ENCODE data around the gene NLRC3. TPM values are rescaled to one million over a fixed set of nuclear protein-coding genes. Genes with fewer than 3 reads are reported as not detected.

The NLRC3 gene
- polyA plus RNA-seq, 1 experiment, result not detected

DNA sequence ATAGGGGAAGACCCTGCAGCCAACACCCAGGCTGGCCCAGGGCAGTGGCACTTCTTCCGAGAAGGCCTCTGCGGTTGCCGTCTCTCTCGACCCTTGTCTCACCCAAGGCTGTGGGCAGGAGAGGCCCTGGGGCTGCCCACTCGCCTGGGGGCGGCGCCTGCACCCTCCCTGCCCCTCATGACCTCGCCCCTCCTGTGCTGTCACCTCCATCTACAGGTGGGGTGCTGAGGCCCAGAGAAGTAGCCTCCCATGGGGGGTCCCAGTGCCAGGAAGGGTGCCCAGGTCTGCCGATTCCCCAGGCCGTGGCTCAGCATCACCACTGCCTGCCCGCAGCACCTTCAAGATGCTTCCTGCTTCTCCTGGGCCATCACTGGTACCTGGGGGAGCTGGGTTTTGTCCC is 992 bp downstream of the NLRC3 start:
- ChIA-PET POLR2A (no interaction called here), CTCF (no interaction called here)
- H3K27ac ChIP-seq (ENCODE audit: low read depth, low read length), result no peak overlapping the region
- peaks cover 2% of the 10 kb centered on the region for H3K9me3 ChIP-seq (ENCODE audit: control insufficient read depth, insufficient read depth, low read length)
- TF ChIP-seq, protein P1, sequence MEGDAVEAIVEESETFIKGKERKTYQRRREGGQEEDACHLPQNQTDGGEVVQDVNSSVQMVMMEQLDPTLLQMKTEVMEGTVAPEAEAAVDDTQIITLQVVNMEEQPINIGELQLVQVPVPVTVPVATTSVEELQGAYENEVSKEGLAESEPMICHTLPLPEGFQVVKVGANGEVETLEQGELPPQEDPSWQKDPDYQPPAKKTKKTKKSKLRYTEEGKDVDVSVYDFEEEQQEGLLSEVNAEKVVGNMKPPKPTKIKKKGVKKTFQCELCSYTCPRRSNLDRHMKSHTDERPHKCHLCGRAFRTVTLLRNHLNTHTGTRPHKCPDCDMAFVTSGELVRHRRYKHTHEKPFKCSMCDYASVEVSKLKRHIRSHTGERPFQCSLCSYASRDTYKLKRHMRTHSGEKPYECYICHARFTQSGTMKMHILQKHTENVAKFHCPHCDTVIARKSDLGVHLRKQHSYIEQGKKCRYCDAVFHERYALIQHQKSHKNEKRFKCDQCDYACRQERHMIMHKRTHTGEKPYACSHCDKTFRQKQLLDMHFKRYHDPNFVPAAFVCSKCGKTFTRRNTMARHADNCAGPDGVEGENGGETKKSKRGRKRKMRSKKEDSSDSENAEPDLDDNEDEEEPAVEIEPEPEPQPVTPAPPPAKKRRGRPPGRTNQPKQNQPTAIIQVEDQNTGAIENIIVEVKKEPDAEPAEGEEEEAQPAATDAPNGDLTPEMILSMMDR (IDR thresholded peaks at IDR 0.05; ENCODE audit: low read depth, low read length), result no peak
- DNase-seq (ENCODE audit: low read depth, low spot score), result no peak
- no peaks in the 10 kb centered on the region for H3K27me3 ChIP-seq (ENCODE audit: control insufficient read depth, insufficient read depth, low read length)
- H3K4me3 ChIP-seq (ENCODE audit: low read depth, low read length), result no peak overlapping the region

- TF ChIP-seq, protein P1 (IDR thresholded peaks at IDR 0.05; ENCODE audit: low read depth, low read length), result no peak
- DNase-seq (ENCODE audit: low read depth, low spot score), result no peak
- H3K27ac ChIP-seq (ENCODE audit: low read depth, low read length), result no peak overlapping the region
- POLR2A ChIA-PET, result no interaction called here
- H3K4me3 ChIP-seq (ENCODE audit: low read depth, low read length), result no peak overlapping the region
- CTCF ChIA-PET, result no interaction called here
- H3K9me3 ChIP-seq (ENCODE audit: control insufficient read depth, insufficient read depth, low read length), result peaks cover 5% of the 10 kb centered on the region
- no peaks in the 10 kb centered on the region for H3K27me3 ChIP-seq (ENCODE audit: control insufficient read depth, insufficient read depth, low read length)
Observed at GRCh38 chr16:3575491-3575890, 1.7 kb downstream of the NLRC3 start.

GRCh38 chr16:3574195-3574594 is 3.0 kb downstream of the NLRC3 start:
- Histone ChIP-seq H3K27ac (ENCODE audit: low read depth, low read length) (no peak overlapping the region), H3K4me3 (ENCODE audit: low read depth, low read length) (no peak overlapping the region), H3K27me3 (ENCODE audit: control insufficient read depth, insufficient read depth, low read length) (no peaks in the 10 kb centered on the region), H3K9me3 (ENCODE audit: control insufficient read depth, insufficient read depth, low read length) (peaks cover 7% of the 10 kb centered on the region)
- TF ChIP-seq, protein P1 (IDR thresholded peaks at IDR 0.05; ENCODE audit: low read depth, low read length), result no peak
- CTCF ChIA-PET, result no interaction called here
- POLR2A ChIA-PET, result no interaction called here
- DNase-seq (ENCODE audit: low read depth, low spot score), result no peak

GRCh38 chr16:3573146-3573815 is 3.9 kb downstream of the NLRC3 start:
- no peak overlapping the region for H3K27ac ChIP-seq (ENCODE audit: low read depth, low read length)
- ChIA-PET POLR2A (no interaction called here), CTCF (interaction anchor here (0.6 kb wide), 1 partner anchor 10 kb away, joined by 3 read pairs; no protein-coding TSS in a partner anchor)
- peaks cover 7% of the 10 kb centered on the region for H3K9me3 ChIP-seq (ENCODE audit: control insufficient read depth, insufficient read depth, low read length)
- TF ChIP-seq, protein P1 (IDR thresholded peaks at IDR 0.05; ENCODE audit: low read depth, low read length), result no peak
- no peak for DNase-seq (ENCODE audit: low read depth, low spot score)
- H3K27me3 ChIP-seq (ENCODE audit: control insufficient read depth, insufficient read depth, low read length), result no peaks in the 10 kb centered on the region
- no peak overlapping the region for H3K4me3 ChIP-seq (ENCODE audit: low read depth, low read length)

- H3K27me3 ChIP-seq (ENCODE audit: control insufficient read depth, insufficient read depth, low read length), result no peaks in the 10 kb centered on the region
- POLR2A ChIA-PET, result no interaction called here
- CTCF ChIA-PET, result no interaction called here
- H3K4me3 ChIP-seq (ENCODE audit: low read depth, low read length), result no peak overlapping the region
- DNase-seq (ENCODE audit: low read depth, low spot score), result no peak
- H3K9me3 ChIP-seq (ENCODE audit: control insufficient read depth, insufficient read depth, low read length), result peaks cover 7% of the 10 kb centered on the region
- TF ChIP-seq, protein P1 (IDR thresholded peaks at IDR 0.05; ENCODE audit: low read depth, low read length), result no peak
- H3K27ac ChIP-seq (ENCODE audit: low read depth, low read length), result no peak overlapping the region
Observed at GRCh38 chr16:3570420-3571062, 6.7 kb downstream of the NLRC3 start.

Data from AG04450 (cell line).